ENCODE results near the gene ANP32E. TPM values are rescaled to one million over a fixed set of nuclear protein-coding genes. Genes with fewer than 3 reads are reported as not detected.

ANP32E gene
- total and polyA plus RNA-seq, 2 donors (not counting 1 experiment from before 2014, with no cell fraction given), result 5.1 to 47.1 TPM

- intact Hi-C loops (cut with micrococcal nuclease), result loop anchor here (1.0 kb wide), 7 partner anchors 22 to 137 kb away; partner anchors contain the start of gene VPS45
- H3K36me3 ChIP-seq (replicated peaks in 1 of 2; ENCODE audit: control extremely low read depth in 1 of 2, control insufficient read depth in 1 of 2, extremely low read depth in 1 of 2, insufficient read depth in 2 of 2, low read length in 1 of 2), result peaks cover 0 to 2% of the 10 kb centered on the region in 2 experiments
- H3K4me3 ChIP-seq (ENCODE audit: control extremely low read depth in 1 of 5, extremely low read depth in 1 of 5, insufficient read depth in 1 of 5, low read depth in 2 of 5, low read length in 4 of 5), result no peak overlapping the region
- TF ChIP-seq EZH2 (IDR thresholded peaks at IDR 0.05; ENCODE audit: borderline replicate concordance, insufficient read depth, low read depth, low read length, poor library complexity, severe bottlenecking) (no peak), CTCF (IDR thresholded peaks at IDR 0.05) (peak; percentile 33)
- H3K27ac ChIP-seq (ENCODE audit: low read length in 2 of 2), result no peak overlapping the region
- H3K4me1 ChIP-seq (ENCODE audit: control insufficient read depth in 2 of 2, insufficient read depth in 2 of 2, low read length in 2 of 2), result peaks cover 4 to 16% of the 10 kb centered on the region in 2 donors
- H3K27ac Mint-ChIP-seq, result peak overlapping the region; percentile 94
- no peaks in the 10 kb centered on the region for H3K79me2 ChIP-seq (ENCODE audit: control insufficient read depth, insufficient read depth, low read length)
- CTCF ChIA-PET, result interaction anchor here (0.7 to 9.6 kb wide), 43 partner anchors 8 to 344 kb away, joined by 3 to 263 read pairs (median 6); partner anchors contain the start of genes PLEKHO1 and VPS45
- H4K20me1 ChIP-seq (ENCODE audit: control insufficient read depth, insufficient read depth, low read length, poor library complexity, severe bottlenecking), result no peaks in the 10 kb centered on the region
- H3K4me2 ChIP-seq (replicated peaks; ENCODE audit: low read depth, low read length, poor library complexity, severe bottlenecking), result peak overlapping the region; percentile 71
- no peaks in the 10 kb centered on the region for H3K27me3 Mint-ChIP-seq
- ATAC-seq (ENCODE audit: low read depth) (peak; percentile 9), DNase-seq (no peak)
- no peak overlapping the region for H3K4me3 Mint-ChIP-seq
- no peak overlapping the region for H2AFZ ChIP-seq (ENCODE audit: insufficient read depth, low read depth, low read length, poor library complexity, severe bottlenecking)
- H3K4me1 Mint-ChIP-seq, result peaks cover 16% of the 10 kb centered on the region
- POLR2A ChIA-PET, result interaction anchor here (0.7 to 2.5 kb wide), 16 partner anchors 19 to 303 kb away, joined by 3 to 21 read pairs (median 5); partner anchors contain the start of genes ANP32E, PLEKHO1 and VPS45
- WGBS (ENCODE audit: insufficient coverage), result 17% methylated on average over 2 of the region's 3 CpGs
- H3K27me3 ChIP-seq (replicated peaks in 1 of 4; ENCODE audit: control extremely low read depth in 1 of 4, control insufficient read depth in 3 of 4, insufficient read depth in 4 of 4, low read length in 3 of 4), result no peaks in the 10 kb centered on the region
- H3K9me3 Mint-ChIP-seq (ENCODE audit: insufficient read depth), result no peaks in the 10 kb centered on the region
- H3K9ac ChIP-seq (ENCODE audit: low read length), result no peak overlapping the region
- H3K9me3 ChIP-seq (ENCODE audit: control extremely low read depth in 1 of 3, control insufficient read depth in 2 of 3, insufficient read depth in 1 of 3, low read length in 2 of 3), result no peaks in the 10 kb centered on the region
Measured at GRCh38 chr1:150187560-150187931, 48.4 kb downstream of the ANP32E start.
